Fibroblast of skin of scalp (primary cell): ENCODE measurements around the gene PNLIPRP1. TPM values are rescaled to one million over a fixed set of nuclear protein-coding genes. Genes with fewer than 3 reads are reported as not detected.

Experiments
- DNase-seq: peaks from one replicate; pipeline ENCODE4 v3.0.0-alpha.2; 2013
- polyA plus RNA-seq, 2 experiments: library from polyadenylated mRNA; unstranded; fragments of 120-200 nt; gene quantifications; one replicate each; pipeline ENCODE4 v1.2.1, GENCODE V29; 2013; ENCODE audit not compliant: insufficient read length in 2 of 2

Gene PNLIPRP1
- polyA plus RNA-seq (2013, experiment 1 of 2; ENCODE audit: insufficient read length), result not detected
- not detected for polyA plus RNA-seq (2013, experiment 2 of 2; ENCODE audit: insufficient read length)

- DNase-seq, result no peak
These were observed at the start of gene PNLIPRP1 for GRCh38 chr10:116590590-116591444. Gene PNLIPRP1 (plus strand): TSS chr10:116590959. CDS start chr10:116591130, 171 bp downstream.

- no peak for DNase-seq
These were observed 48.6 kb upstream of the PNLIPRP1 start for GRCh38 chr10:116542007-116542677.

GRCh38 chr10:116545122-116545521 is 45.6 kb upstream of the PNLIPRP1 start:
- DNase-seq, result no peak

- DNase-seq, result no peak
These were observed 45.0 kb upstream of the PNLIPRP1 start, which contains the start of gene PNLIP for GRCh38 chr10:116545756-116546155. Gene PNLIP (plus strand): TSS chr10:116545931. CDS start chr10:116546093, 162 bp downstream.

- no peak for DNase-seq
These were observed 42.5 kb upstream of the PNLIPRP1 start for GRCh38 chr10:116548301-116548700.

GRCh38 chr10:116553378-116553980 is 37.3 kb upstream of the PNLIPRP1 start:
- no peak for DNase-seq

- DNase-seq, result no peak
These were observed 36.1 kb upstream of the PNLIPRP1 start for GRCh38 chr10:116554628-116555027.

- DNase-seq, result no peak
These were observed 34.9 kb upstream of the PNLIPRP1 start for GRCh38 chr10:116555880-116556279.

- no peak for DNase-seq
These were observed 33.4 kb upstream of the PNLIPRP1 start for GRCh38 chr10:116557305-116557880.

GRCh38 chr10:116565534-116565933 is 25.2 kb upstream of the PNLIPRP1 start:
- no peak for DNase-seq

GRCh38 chr10:116566932-116567331 is 23.8 kb upstream of the PNLIPRP1 start:
- DNase-seq, result no peak

- DNase-seq, result no peak
These were observed 23.4 kb upstream of the PNLIPRP1 start for GRCh38 chr10:116567335-116567734.

- DNase-seq, result no peak
These were observed 16.0 kb upstream of the PNLIPRP1 start for GRCh38 chr10:116574797-116575196.

- no peak for DNase-seq
These were observed 2.7 kb upstream of the PNLIPRP1 start for GRCh38 chr10:116587878-116588591.

- no peak for DNase-seq
These were observed 1.8 kb upstream of the PNLIPRP1 start for GRCh38 chr10:116588995-116589394.

GRCh38 chr10:116589926-116590325 is 833 bp upstream of the PNLIPRP1 start:
- no peak for DNase-seq

- no peak for DNase-seq
These were observed 2.5 kb downstream of the PNLIPRP1 start for GRCh38 chr10:116593139-116593740.

GRCh38 chr10:116594525-116595035 is 3.8 kb downstream of the PNLIPRP1 start:
- DNase-seq, result no peak

- DNase-seq, result no peak
These were observed 5.3 kb downstream of the PNLIPRP1 start for GRCh38 chr10:116596062-116596461.

GRCh38 chr10:116597543-116597942 is 6.8 kb downstream of the PNLIPRP1 start:
- no peak for DNase-seq

- DNase-seq, result no peak
These were observed 7.6 kb downstream of the PNLIPRP1 start for GRCh38 chr10:116598329-116598728.
